ENCODE measurements around the gene HJURP.

DNA sequence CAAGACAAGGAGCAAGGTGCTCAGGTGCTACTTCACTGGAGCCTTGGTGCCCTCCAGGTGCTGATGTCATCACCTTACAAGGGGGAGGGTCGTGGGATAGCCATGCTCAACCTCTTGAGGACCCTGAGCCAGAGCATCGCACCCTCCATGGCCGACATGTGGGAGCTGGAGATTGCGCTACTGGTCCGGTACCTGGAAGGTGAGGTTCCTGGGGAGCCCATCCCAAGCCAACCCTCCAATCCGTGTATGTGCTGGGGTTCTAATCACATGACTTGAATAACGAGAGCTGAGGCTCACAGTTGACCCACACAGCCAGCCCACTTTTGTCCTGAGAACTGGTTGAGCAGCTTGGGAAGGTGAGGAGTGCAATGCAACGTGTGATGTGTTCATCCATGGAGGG, 50.3 kb downstream of the HJURP start:
- TF ChIP-seq, protein P1, sequence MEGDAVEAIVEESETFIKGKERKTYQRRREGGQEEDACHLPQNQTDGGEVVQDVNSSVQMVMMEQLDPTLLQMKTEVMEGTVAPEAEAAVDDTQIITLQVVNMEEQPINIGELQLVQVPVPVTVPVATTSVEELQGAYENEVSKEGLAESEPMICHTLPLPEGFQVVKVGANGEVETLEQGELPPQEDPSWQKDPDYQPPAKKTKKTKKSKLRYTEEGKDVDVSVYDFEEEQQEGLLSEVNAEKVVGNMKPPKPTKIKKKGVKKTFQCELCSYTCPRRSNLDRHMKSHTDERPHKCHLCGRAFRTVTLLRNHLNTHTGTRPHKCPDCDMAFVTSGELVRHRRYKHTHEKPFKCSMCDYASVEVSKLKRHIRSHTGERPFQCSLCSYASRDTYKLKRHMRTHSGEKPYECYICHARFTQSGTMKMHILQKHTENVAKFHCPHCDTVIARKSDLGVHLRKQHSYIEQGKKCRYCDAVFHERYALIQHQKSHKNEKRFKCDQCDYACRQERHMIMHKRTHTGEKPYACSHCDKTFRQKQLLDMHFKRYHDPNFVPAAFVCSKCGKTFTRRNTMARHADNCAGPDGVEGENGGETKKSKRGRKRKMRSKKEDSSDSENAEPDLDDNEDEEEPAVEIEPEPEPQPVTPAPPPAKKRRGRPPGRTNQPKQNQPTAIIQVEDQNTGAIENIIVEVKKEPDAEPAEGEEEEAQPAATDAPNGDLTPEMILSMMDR (IDR thresholded peaks at IDR 0.05) = no peak
- no peak for TF ChIP-seq POLR2A (IDR thresholded peaks at IDR 0.05)
- TF ChIP-seq POLR2AphosphoS5 (IDR thresholded peaks at IDR 0.05) = no peak

Data from sigmoid colon (tissue), 4 donors.